OCI-LY7 (cell line): Measurements from ENCODE around the gene PCAT6. TPM values are rescaled to one million over a fixed set of nuclear protein-coding genes. Genes with fewer than 3 reads are reported as not detected.

Experiments used
- BruUV-seq: library from RNA; stranded (reverse); fragments of 400-500 nt; replicated peaks from 2 replicates; lab custom pipeline; 2021; lab: Mats Ljungman, UMichigan
- CTCF ChIA-PET: fragments of 300-600 bp; sonication (Branson Sonifier 250); formaldehyde crosslinking; loops from one replicate; lab custom pipeline; 2022; ENCODE audit warnings: antibody characterized with exemption; ENCODE audit not compliant: unreplicated experiment; lab: Charles Lee
- POLR2A ChIA-PET: fragments of 300-600 bp; sonication (Branson Sonifier 250); formaldehyde crosslinking; loops from one replicate; lab custom pipeline; 2022; ENCODE audit warnings: antibody characterized with exemption; lab: Charles Lee
- DNase-seq: peaks from one replicate; pipeline ENCODE4 v3.0.0-alpha.2; 2015; ENCODE audit warnings: low spot score
- H2AFZ ChIP-seq: fragments of 200-600 bp; sonication (generic), shearing (Covaris generic); 2 replicates; pipeline ENCODE4 v1.6.1; 2014; ENCODE audit warnings: mild to moderate bottlenecking, antibody characterized with exemption, low read length, moderate library complexity
- H3K27ac ChIP-seq: fragments of 200-600 bp; sonication (generic); 2 replicates; pipeline ENCODE4 v1.5.1; 2014; ENCODE audit warnings: mixed run types, low read depth, mild to moderate bottlenecking, moderate library complexity, low read length, inconsistent platforms; ENCODE audit not compliant: poor library complexity, severe bottlenecking
- H3K36me3 ChIP-seq: fragments of 200-600 bp; sonication (generic); 2 replicates; pipeline ENCODE4 v1.6.1; 2014; ENCODE audit warnings: mild to moderate bottlenecking, antibody characterized with exemption, low read length, moderate library complexity, mixed read lengths; ENCODE audit not compliant: insufficient read depth
- H3K4me1 ChIP-seq: fragments of 200-600 bp; sonication (generic); 2 replicates; pipeline ENCODE4 v1.5.1; 2014; ENCODE audit warnings: mild to moderate bottlenecking, low read length; ENCODE audit not compliant: insufficient read depth, poor library complexity, severe bottlenecking
- H3K4me2 ChIP-seq: fragments of 200-600 bp; sonication (generic); 2 replicates; pipeline ENCODE4 v1.6.1; 2014; ENCODE audit warnings: mild to moderate bottlenecking, low read length
- H3K4me3 ChIP-seq: fragments of 200-600 bp; sonication (generic); 2 replicates; pipeline ENCODE4 v1.5.1; 2014; ENCODE audit warnings: mild to moderate bottlenecking, low read depth, low read length; ENCODE audit not compliant: poor library complexity, severe bottlenecking
- H3K79me2 ChIP-seq: fragments of 200-600 bp; sonication (generic); 2 replicates; pipeline ENCODE4 v1.6.1; 2016; ENCODE audit warnings: low read depth, mild to moderate bottlenecking, low read length, moderate library complexity, mixed read lengths; ENCODE audit not compliant: insufficient read depth
- H3K9me2 ChIP-seq: fragments of 200-600 bp; sonication (generic); 2 replicates; pipeline ENCODE4 v1.6.1; 2016; ENCODE audit warnings: mild to moderate bottlenecking, low read length, mixed read lengths; ENCODE audit not compliant: insufficient read depth
- H3K9me3 ChIP-seq: fragments of 200-600 bp; sonication (generic); 2 replicates; pipeline ENCODE4 v1.6.1; 2014; ENCODE audit warnings: mild to moderate bottlenecking, mixed run types, low read length, mixed read lengths
- H4K20me1 ChIP-seq: fragments of 200-600 bp; sonication (generic); 2 replicates; pipeline ENCODE4 v1.6.1; 2014; ENCODE audit warnings: mild to moderate bottlenecking, antibody characterized with exemption, low read length, moderate library complexity, mixed read lengths; ENCODE audit not compliant: insufficient read depth
- CTCF ChIP-seq: fragments of 200-600 bp; sonication (generic); conservative IDR thresholded peaks from 2 replicates; pipeline ENCODE4 v1.5.1; 2014; ENCODE audit warnings: mild to moderate bottlenecking, antibody characterized with exemption, low read length, moderate library complexity, mixed read lengths
- EZH2phosphoT487 ChIP-seq: fragments of 200-600 bp; sonication (generic); IDR thresholded peaks from 2 replicates; pipeline ENCODE4 v1.6.1; 2018; ENCODE audit warnings: low read depth, borderline replicate concordance, mild to moderate bottlenecking, mixed run types, antibody characterized with exemption, low read length, moderate library complexity, mixed read lengths
- intact Hi-C: fragments of 100-400 bp; cut with micrococcal nuclease; formaldehyde crosslinking; loops from one replicate; pipeline ENCODE4 v1.10.0; 2022; ENCODE audit not compliant: unreplicated experiment
- total RNA-seq, 2 experiments: library from RNA; depleted of rRNA in 1 of 2; stranded (reverse); fragments of >200 nt in 1 of 2; shearing (Covaris generic) in 1 of 2; gene quantifications; 2 replicates each; pipeline ENCODE4 v1.2.3, GENCODE V29; 2014 to 2022

The PCAT6 gene
- total RNA-seq, 2 experiments from 2014 or later: not detected

DNA sequence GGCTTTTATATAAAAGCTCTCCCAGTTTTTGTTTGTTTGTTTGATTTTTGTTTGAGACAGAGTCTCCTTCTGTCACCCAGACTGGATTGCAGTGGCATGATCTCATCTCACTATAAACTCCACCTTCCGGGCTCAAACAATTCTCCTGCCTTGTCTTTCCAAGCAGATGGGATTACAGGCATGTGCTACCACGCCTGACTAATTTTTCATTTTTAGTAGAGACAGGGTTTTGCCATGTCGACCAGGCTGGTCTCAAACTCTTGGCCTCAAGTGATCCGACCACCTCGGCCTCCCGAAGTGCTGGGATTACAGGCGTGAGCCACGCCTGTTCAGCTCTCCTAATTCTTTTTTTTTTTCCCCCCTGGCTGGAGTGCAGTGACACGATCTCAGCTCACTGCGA is 4.4 kb downstream of the PCAT6 start:
- no TSS peak for BruUV-seq
- Histone ChIP-seq H3K4me1 (no peaks in the 10 kb centered on the region), H3K9me3 (no peaks in the 10 kb centered on the region), H3K4me3 (no peak overlapping the region), H3K36me3 (no peaks in the 10 kb centered on the region), H2AFZ (no peak overlapping the region), H3K4me2 (no peak overlapping the region), H3K27ac (no peak overlapping the region), H3K79me2 (no peaks in the 10 kb centered on the region), H3K9me2 (no peaks in the 10 kb centered on the region), H4K20me1 (no peaks in the 10 kb centered on the region)
- intact Hi-C loops: no loop called here
- TF ChIP-seq CTCF (no peak), EZH2phosphoT487 (no peak)
- ChIA-PET CTCF (no interaction called here), POLR2A (no interaction called here)
- DNase-seq: no peak

DNA sequence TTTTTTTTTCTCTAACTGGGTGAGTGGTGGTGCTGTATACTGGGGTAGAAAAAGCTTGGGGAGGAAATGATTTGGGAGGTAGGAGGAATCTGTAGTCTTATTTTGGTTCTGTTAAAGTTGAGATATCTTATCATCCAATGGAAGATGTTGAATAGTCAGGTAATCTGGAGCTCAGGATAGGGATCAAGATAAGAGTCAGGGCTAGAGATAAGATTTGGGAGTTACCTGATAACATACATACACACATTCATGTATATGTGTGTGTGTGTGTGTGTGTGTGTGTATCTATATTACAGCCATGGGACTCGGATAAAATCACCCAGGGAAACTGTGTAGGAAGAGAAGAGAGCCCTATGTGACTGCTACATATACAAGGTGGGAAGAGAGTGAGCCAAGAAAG is 8.1 kb downstream of the PCAT6 start:
- Histone ChIP-seq H3K4me2 (no peak overlapping the region), H3K36me3 (no peaks in the 10 kb centered on the region), H3K9me2 (no peaks in the 10 kb centered on the region), H3K4me3 (no peak overlapping the region), H3K27ac (no peak overlapping the region), H2AFZ (no peak overlapping the region), H4K20me1 (no peaks in the 10 kb centered on the region), H3K79me2 (no peaks in the 10 kb centered on the region), H3K4me1 (no peaks in the 10 kb centered on the region), H3K9me3 (no peaks in the 10 kb centered on the region)
- ChIA-PET CTCF (no interaction called here), POLR2A (no interaction called here)
- DNase-seq: no peak
- no TSS peak for BruUV-seq
- TF ChIP-seq EZH2phosphoT487: no peak
- no peak for TF ChIP-seq CTCF
- intact Hi-C loops: no loop called here

GRCh38 chr1:202821467-202821866 is 10.7 kb downstream of the PCAT6 start:
- Histone ChIP-seq H3K27ac (no peak overlapping the region), H3K4me3 (no peak overlapping the region), H3K9me3 (no peaks in the 10 kb centered on the region), H2AFZ (no peak overlapping the region), H3K4me2 (no peak overlapping the region), H3K36me3 (no peaks in the 10 kb centered on the region), H3K79me2 (no peaks in the 10 kb centered on the region), H3K9me2 (no peaks in the 10 kb centered on the region), H4K20me1 (no peaks in the 10 kb centered on the region), H3K4me1 (no peaks in the 10 kb centered on the region)
- no peak for DNase-seq
- TF ChIP-seq CTCF: no peak
- no peak for TF ChIP-seq EZH2phosphoT487
- intact Hi-C loops: no loop called here
- ChIA-PET POLR2A (no interaction called here), CTCF (no interaction called here)
- BruUV-seq: no TSS peak
